Left lung (tissue), 14 donors: Measurements from ENCODE around the gene TMEM86A. TPM values are rescaled to one million over a fixed set of nuclear protein-coding genes. Genes with fewer than 3 reads are reported as not detected.
"Not testable (repeated sequence)": the region's sequence is repeated elsewhere in the genome, so short reads cannot be mapped to it uniquely, and the experiment has no call there.

Experiments
- ATAC-seq: fragments of 200-7000 bp; cut with Tn5 transposase; one replicate; pipeline ENCODE4 v1.9.1; 2020; ENCODE audit warnings: moderate library complexity
- DNase-seq, 4 donors: peaks; one replicate each; pipeline ENCODE4 v3.0.0-alpha.2; 2013 to 2020
- H3K27ac ChIP-seq, 2 donors: fragments of 200-600 bp; sonication (generic) in 1 of 2; one replicate each; pipeline versions ENCODE4 v1.5.0 to v1.8.0; 2020 to 2021
- H3K27me3 ChIP-seq, 2 donors: fragments of 200-600 bp; sonication (generic) in 1 of 2; one replicate each; pipeline versions ENCODE4 v1.5.0 to v1.8.0; 2020 to 2021
- H3K36me3 ChIP-seq, 2 donors: fragments of 200-600 bp; sonication (generic) in 1 of 2; one replicate each; pipeline versions ENCODE4 v1.5.0 to v1.8.0; 2020 to 2021
- H3K4me1 ChIP-seq, 2 donors: fragments of 200-600 bp; one replicate each; pipeline ENCODE4 v1.8.0; 2021
- H3K4me3 ChIP-seq, 2 donors: fragments of 200-600 bp; sonication (generic) in 1 of 2; one replicate each; pipeline versions ENCODE4 v1.5.0 to v1.8.0; 2020 to 2021; ENCODE audit warnings: mild to moderate bottlenecking in 1 of 2
- H3K9me3 ChIP-seq, 2 donors: fragments of 200-600 bp; sonication (generic) in 1 of 2; one replicate each; pipeline versions ENCODE4 v1.5.0 to v1.8.0; 2020 to 2021
- intact Hi-C, 2 donors: fragments of 100-400 bp; cut with DNase I; formaldehyde crosslinking; loops; one replicate each; pipeline versions ENCODE4 v1.11.2 to v1.14.2; 2022
- long read RNA-seq, 12 donors: library from polyadenylated mRNA in 2 of 12; unstranded in 2 of 12; transcript quantifications; one replicate each; pipeline ENCODE4 v2.0.0 and lab custom pipeline, GENCODE V29; 2019 to 2026
- polyA plus RNA-seq, 6 donors: library from polyadenylated mRNA; unstranded; fragments of 120-200 nt; gene quantifications; one replicate each; pipeline ENCODE4 v1.2.1, GENCODE V29; 2013; ENCODE audit not compliant: insufficient read length in 6 of 6
- total RNA-seq, 2 donors: library from RNA; stranded (reverse); fragmentation: NEBNext Ultra II Directional; extraction: Animal tissue kit (Norgen Biotek cat#: 25700); gene quantifications; one replicate each; pipeline ENCODE4 v1.2.1, GENCODE V29; 2021
- TF ChIP-seq, protein P1 (sequence below), 2 donors: fragments of 200-600 bp; sonication (generic) in 1 of 2; IDR thresholded peaks; one replicate each; pipeline versions ENCODE4 v1.5.0 to v1.8.0; 2021; ENCODE audit warnings: antibody characterized with exemption in 2 of 2
- donor health status: DM: no; HTN: yes; CAD: no.
- donor health status: DM: no; HTN: no; CAD: no.

Gene TMEM86A, protein sequence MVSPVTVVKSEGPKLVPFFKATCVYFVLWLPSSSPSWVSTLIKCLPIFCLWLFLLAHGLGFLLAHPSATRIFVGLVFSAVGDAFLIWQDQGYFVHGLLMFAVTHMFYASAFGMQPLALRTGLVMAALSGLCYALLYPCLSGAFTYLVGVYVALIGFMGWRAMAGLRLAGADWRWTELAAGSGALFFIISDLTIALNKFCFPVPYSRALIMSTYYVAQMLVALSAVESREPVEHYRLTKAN
- total RNA-seq (1 to 10 TPM; 5.8 to 9.1 TPM), polyA plus RNA-seq (1 to 10 TPM; 3.2 to 4.1 (median 3.7) TPM)
- long read RNA-seq, donor 1, partial matches to known transcripts, result 6 of 7 reads
- long read RNA-seq, donor 1, other reads (novel, unspliced or antisense), result 0 of 7 reads
- long read RNA-seq, donor 2, result 0 reads
- long read RNA-seq, donor 3, result 0 reads
- long read RNA-seq, donor 4, partial matches to known transcripts, result 0 of 3 reads
- long read RNA-seq, donor 4, other reads (novel, unspliced or antisense), result 1 of 3 reads
- long read RNA-seq, donor 5, partial matches to known transcripts, result 0 of 1 reads
- long read RNA-seq, donor 5, other reads (novel, unspliced or antisense), result 0 of 1 reads
- long read RNA-seq, donor 6, partial matches to known transcripts, result 0 of 1 reads
- long read RNA-seq, donor 6, other reads (novel, unspliced or antisense), result 0 of 1 reads
- long read RNA-seq, donor 7, result 0 reads
- long read RNA-seq, donor 8, result 0 reads
- long read RNA-seq, donor 9, result 0 reads
- long read RNA-seq, donor 10, transcript TMEM86A-201 (3 exons, 3,595 nt), result major isoform, 5 of 5 reads
- long read RNA-seq, donor 10, partial matches to known transcripts, result 0 of 5 reads
- long read RNA-seq, donor 10, other reads (novel, unspliced or antisense), result 0 of 5 reads
- long read RNA-seq, donor 11, partial matches to known transcripts, result 0 of 4 reads
- long read RNA-seq, donor 11, other reads (novel, unspliced or antisense), result 0 of 4 reads
- long read RNA-seq, donor 12, result 0 reads

DNA sequence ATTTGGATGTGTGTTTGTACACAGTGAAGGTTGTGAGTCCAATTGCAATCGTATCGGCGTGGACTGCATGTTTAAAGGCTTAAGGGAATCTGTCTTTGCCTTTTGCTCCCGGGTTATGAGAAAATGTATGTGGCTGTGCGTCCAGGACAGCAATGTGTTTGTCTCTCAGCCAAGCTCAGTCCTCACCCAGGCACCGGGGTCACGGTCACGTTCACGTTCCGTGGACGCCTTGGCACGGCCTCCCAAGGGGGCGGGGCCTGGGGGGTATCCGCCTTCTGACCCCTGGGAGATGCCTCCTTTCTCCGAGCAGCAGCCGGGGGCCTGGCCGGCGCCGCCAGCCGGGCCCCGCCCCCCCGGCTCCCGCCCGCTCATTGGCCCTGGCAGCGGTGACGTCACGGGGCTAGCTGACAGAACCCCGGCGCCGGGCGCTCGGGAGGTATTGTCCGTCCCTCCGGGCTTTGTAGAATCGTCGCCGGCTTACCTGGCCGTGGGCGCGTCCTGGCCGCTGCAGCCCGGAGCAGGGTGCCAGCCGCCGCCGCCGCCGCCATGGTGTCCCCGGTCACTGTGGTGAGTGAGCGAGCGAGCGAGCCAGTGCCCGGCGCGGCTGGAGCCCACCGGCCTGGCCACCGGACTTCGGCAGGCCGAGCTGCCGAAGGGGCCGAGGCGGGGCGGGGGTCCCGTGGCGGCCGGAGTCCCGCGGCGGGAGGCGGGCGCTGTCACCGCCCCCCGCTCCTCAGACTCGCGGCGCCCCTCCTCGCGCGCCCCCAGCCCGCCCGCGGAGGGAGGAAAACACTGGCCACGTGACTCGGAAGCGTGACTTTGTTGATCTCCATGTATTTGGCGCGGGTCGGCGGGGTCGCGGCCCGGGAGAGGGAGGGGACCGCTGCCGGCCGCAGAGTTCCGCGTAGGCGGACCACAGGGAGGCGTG lies at the start of gene TMEM86A:
TSS of gene TMEM86A (plus strand) at position 439 of the 928 bp plus-strand sequence. CDS start at position 547, 108 bp downstream.
- H3K36me3 ChIP-seq, result no peaks in the 10 kb centered on the region
- ATAC-seq, result peak; percentile 96
- H3K27me3 ChIP-seq, result peaks cover 0 to 21% of the 10 kb centered on the region in 2 donors
- peak; percentile 84 to 97 (median 94) for DNase-seq
- H3K4me1 ChIP-seq, result peaks cover 0 to 31% of the 10 kb centered on the region in 2 donors
- TF ChIP-seq, protein P1, sequence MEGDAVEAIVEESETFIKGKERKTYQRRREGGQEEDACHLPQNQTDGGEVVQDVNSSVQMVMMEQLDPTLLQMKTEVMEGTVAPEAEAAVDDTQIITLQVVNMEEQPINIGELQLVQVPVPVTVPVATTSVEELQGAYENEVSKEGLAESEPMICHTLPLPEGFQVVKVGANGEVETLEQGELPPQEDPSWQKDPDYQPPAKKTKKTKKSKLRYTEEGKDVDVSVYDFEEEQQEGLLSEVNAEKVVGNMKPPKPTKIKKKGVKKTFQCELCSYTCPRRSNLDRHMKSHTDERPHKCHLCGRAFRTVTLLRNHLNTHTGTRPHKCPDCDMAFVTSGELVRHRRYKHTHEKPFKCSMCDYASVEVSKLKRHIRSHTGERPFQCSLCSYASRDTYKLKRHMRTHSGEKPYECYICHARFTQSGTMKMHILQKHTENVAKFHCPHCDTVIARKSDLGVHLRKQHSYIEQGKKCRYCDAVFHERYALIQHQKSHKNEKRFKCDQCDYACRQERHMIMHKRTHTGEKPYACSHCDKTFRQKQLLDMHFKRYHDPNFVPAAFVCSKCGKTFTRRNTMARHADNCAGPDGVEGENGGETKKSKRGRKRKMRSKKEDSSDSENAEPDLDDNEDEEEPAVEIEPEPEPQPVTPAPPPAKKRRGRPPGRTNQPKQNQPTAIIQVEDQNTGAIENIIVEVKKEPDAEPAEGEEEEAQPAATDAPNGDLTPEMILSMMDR (IDR thresholded peaks at IDR 0.05), result no peak
- intact Hi-C loops, result no loop called here
- H3K27ac ChIP-seq, result peak within 1 kb of the TSS; percentile 66 to 85
- no peaks in the 10 kb centered on the region for H3K9me3 ChIP-seq
- peak within 1 kb of the TSS; percentile 69 to 78 for H3K4me3 ChIP-seq

DNA sequence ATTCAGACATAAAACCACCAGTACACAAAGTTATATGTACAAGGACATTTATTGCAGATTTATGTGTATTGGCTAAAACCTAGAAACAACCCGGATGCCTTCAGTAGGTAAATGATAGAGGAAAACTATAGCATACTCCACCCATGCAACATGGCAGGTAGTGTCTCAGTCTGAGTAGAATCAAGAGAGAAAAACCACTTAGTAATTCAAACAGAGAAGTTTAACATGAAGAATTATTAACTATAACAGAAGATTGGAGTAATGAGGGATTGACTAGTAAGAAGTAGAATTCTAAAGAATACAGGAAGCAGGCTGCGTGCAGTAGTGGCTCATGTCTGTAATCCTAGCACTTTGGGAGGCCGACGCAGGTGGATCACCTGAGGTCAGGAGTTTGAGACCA lies 48.2 kb upstream of the TMEM86A start:
- intact Hi-C loops, result no loop called here
- TF ChIP-seq, protein P1 (IDR thresholded peaks at IDR 0.05), result no peak

DNA sequence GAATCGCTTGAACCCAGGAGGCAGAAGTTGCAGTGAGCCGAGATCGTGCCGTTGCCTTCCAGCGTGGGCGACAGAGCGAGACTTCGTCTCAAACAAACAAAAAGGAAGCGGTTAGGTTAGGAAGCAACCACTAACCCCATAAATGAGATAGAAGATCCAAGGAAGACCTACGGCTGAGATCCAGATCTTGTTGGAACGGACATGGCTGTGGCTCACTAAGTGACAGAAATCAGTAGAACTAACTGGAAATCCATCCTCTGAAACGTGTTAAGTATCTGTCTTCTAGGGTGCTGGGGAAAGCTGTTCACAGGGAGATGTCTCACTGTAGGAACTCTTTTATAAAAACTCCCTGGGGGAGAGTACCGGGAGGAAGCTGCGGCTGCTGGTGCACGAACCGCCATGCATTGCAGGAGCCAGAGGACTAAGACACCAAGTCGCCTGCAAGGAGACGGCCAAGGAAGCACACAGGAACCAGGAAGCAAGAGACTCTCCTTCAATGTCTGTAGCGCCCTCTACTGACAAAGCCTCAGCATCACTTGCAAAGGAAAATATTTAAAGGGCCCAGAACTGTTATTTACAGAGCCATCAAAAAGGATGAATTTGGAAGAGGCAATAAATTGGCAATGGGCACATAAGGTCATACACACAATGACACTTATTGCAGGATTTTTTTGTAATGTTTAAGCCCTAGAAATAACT lies 47.6 kb upstream of the TMEM86A start:
- no peak overlapping the region for H3K4me3 ChIP-seq
- TF ChIP-seq, protein P1 (IDR thresholded peaks at IDR 0.05), result peak; percentile 34 to 52
- intact Hi-C loops, result no loop called here
- H3K4me1 ChIP-seq, result no peaks in the 10 kb centered on the region
- ATAC-seq, result peak; percentile 89
- no peaks in the 10 kb centered on the region for H3K36me3 ChIP-seq
- no peaks in the 10 kb centered on the region for H3K27me3 ChIP-seq
- no peaks in the 10 kb centered on the region for H3K9me3 ChIP-seq
- DNase-seq, result peak in 2 of 4 donors; percentile 27 to 47
- no peak overlapping the region for H3K27ac ChIP-seq

More for the DNA sequence above, 48.2 kb upstream of the TMEM86A start:
- no peak for DNase-seq
- Histone ChIP-seq H3K27me3 (no peaks in the 10 kb centered on the region), H3K4me1 (no peaks in the 10 kb centered on the region), H3K9me3 (no peaks in the 10 kb centered on the region), H3K4me3 (no peak overlapping the region), H3K27ac (no peak overlapping the region), H3K36me3 (no peaks in the 10 kb centered on the region)
- no peak for ATAC-seq

DNA sequence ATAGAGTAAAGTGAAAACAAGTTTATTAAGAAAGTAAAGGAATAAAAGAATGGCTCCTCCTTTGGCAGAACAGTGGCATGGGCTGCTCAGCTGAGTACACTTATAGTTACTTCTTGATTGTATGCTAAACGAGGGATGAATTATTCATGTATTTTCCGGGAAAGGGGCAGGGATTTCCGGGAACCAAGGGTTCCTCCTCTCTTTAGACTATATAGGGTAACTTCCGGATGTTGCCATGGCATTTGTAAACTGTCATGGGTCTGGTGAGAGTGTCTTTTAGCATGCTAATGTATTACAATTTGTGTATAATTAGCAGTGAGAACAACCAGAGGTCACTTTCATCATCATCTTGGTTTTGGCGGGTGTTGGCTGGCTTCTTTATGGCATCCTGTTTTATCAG lies 40.9 kb upstream of the TMEM86A start:
- ATAC-seq, result no peak
- TF ChIP-seq, protein P1 (IDR thresholded peaks at IDR 0.05), result no peak
- intact Hi-C loops, result no loop called here
- Histone ChIP-seq H3K27ac (no peak overlapping the region), H3K4me1 (no peaks in the 10 kb centered on the region), H3K27me3 (no peaks in the 10 kb centered on the region), H3K9me3 (no peaks in the 10 kb centered on the region), H3K4me3 (no peak overlapping the region), H3K36me3 (no peaks in the 10 kb centered on the region)
- DNase-seq, result no peak

DNA sequence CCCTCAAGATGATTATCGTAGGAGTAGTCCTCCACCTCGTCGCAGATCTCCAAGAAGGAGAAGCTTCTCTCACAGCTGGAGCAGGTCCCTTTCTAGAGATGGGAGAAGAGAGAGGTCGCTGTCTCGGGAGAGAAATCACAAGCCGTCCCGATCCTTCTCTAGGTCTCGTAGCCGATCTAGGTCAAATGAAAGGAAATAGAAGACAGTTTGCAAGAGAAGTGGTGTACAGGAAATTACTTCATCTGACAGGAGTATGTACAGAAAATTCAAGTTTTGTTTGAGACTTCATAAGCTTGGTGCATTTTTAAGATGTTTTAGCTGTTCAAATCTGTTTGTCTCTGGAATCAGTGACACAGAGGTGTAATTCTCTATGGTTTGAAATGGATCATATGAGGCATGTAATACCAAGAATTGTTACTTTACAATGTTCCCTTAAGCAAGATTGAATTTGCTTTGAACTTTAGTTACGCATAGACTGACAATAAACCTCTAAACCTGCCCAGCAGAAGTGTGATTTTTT lies 33.2 kb upstream of the TMEM86A start:
- H3K36me3 ChIP-seq, H3K4me1 ChIP-seq, H3K27ac ChIP-seq, H3K27me3 ChIP-seq, ATAC-seq, H3K4me3 ChIP-seq, intact Hi-C loops, DNase-seq, H3K9me3 ChIP-seq: not testable (repeated sequence)
